ENCODE measurements around the gene ANKIB1.

DNA sequence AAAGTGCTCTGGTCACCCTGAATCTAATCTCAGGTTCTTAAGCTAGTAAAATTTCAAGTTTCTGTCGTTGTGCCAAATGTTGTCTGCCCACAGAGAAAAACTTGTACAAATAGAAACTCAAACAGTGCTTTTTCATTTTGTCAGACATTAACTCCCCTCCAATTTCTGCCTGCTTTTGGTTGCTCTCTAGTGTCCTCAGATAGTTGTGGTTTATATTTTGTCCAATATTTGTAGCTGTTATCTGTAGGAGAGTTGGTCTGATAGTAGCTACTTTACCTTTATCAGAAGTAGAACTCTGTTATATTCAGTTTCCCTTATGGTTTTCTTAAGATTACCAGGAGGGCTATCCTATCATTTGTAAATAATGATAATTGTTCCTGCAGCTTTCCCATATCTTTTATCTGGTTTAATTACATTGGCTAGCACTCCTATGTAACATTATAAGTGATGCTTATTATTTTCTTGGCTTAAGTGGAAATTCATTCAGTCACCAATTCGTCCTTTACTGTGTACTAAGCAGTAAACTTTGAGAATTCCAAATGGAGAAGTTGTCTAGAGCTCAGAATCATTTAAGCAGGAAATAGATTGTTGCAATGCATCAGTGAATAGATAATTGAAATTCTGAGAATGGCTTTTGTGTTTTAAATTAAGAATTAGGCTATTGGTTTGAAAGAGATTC is 91.0 kb downstream of the ANKIB1 start:
- no peak for TF ChIP-seq EZH2 (IDR thresholded peaks at IDR 0.05; ENCODE audit: low read length)
- TF ChIP-seq, protein P1, sequence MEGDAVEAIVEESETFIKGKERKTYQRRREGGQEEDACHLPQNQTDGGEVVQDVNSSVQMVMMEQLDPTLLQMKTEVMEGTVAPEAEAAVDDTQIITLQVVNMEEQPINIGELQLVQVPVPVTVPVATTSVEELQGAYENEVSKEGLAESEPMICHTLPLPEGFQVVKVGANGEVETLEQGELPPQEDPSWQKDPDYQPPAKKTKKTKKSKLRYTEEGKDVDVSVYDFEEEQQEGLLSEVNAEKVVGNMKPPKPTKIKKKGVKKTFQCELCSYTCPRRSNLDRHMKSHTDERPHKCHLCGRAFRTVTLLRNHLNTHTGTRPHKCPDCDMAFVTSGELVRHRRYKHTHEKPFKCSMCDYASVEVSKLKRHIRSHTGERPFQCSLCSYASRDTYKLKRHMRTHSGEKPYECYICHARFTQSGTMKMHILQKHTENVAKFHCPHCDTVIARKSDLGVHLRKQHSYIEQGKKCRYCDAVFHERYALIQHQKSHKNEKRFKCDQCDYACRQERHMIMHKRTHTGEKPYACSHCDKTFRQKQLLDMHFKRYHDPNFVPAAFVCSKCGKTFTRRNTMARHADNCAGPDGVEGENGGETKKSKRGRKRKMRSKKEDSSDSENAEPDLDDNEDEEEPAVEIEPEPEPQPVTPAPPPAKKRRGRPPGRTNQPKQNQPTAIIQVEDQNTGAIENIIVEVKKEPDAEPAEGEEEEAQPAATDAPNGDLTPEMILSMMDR (optimal IDR thresholded peaks at IDR 0.05 in 1 of 3, IDR thresholded peaks at IDR 0.05 in 1 of 3, conservative IDR thresholded peaks at IDR 0.05 in 1 of 3; ENCODE audit: extremely low read depth in 1 of 3, insufficient read depth in 2 of 3, low read length in 3 of 3): no peak
